GM19035 (cell line): ENCODE measurements around the gene GPANK1.

Experiments
- ATAC-seq: cut with Tn5 transposase; IDR thresholded peaks from one replicate; pipeline ENCODE4 v1.9.1; 2021; ENCODE audit not compliant: unreplicated experiment

Gene GPANK1

GRCh38 chr6:31621320-31621939 is 43.4 kb downstream of the GPANK1 start:
- ATAC-seq, result no peak

DNA sequence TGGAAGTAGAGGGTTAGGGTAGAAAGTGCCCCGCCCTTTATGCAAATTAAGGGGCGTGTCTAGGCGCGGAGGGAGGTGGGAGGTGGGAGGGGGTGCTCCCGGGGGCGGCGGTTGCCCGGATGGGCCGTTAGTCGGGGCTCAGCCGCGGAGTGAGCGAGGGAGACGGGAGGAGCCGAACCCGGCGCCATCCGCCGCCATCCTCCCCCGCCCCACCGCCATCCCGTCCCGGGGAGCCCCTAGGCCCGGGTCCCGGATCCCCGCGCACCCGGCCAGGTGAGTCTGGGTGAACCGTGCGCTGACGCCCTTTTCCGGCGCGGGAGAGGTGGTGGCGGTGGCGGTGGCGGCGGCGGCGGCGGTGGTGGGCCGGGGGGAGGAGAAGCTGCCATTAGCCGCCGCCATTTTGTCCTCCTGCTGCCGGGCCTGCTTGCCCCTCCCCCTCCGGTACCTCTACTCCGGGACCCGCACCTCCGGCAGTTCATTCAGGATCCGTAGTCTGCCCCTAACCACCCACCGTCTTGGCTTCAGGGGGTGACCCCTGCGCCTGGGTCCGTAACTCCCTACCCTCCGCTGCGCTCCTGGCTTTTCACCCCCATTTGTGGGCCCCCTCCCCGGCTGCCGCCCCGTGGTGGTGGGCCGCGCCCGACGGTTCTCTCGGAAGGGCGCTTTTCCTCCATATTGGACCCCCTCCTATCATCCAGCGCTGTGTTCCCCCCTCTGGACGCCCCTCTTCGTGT is 44.0 kb downstream of the GPANK1 start, which contains the start of gene PRRC2A:
Gene PRRC2A, plus strand, starts transcription at position 130 of the 734 bp plus-strand sequence. CDS start 2,075 bp downstream, outside the sequence.
- peak; percentile 41 for ATAC-seq

- ATAC-seq, result peak; percentile 80
Observed at GRCh38 chr6:31619805-31620585, 44.8 kb downstream of the GPANK1 start.

- ATAC-seq, result no peak
Observed at GRCh38 chr6:31617010-31617409, 47.8 kb downstream of the GPANK1 start.

DNA sequence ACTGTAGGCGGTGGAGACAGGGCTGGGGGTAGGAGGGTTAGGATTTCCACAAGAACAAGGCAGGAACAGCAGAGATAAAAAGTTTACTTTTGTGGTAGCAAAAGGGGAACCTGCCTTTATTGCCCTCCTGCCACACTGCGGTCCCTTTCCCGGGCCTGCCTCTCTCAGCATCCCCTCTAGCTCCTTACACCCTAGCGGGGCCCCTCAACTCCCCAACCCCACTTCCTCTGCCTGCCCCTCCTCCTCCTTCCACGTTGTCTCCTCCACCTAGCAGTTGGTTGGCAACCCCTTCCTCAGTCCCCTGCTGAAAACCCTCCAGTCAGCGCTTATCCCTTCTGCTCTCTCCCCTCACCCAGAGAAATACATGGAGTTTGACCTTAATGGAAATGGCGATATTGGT is 49.0 kb downstream of the GPANK1 start:
- no peak for ATAC-seq

DNA sequence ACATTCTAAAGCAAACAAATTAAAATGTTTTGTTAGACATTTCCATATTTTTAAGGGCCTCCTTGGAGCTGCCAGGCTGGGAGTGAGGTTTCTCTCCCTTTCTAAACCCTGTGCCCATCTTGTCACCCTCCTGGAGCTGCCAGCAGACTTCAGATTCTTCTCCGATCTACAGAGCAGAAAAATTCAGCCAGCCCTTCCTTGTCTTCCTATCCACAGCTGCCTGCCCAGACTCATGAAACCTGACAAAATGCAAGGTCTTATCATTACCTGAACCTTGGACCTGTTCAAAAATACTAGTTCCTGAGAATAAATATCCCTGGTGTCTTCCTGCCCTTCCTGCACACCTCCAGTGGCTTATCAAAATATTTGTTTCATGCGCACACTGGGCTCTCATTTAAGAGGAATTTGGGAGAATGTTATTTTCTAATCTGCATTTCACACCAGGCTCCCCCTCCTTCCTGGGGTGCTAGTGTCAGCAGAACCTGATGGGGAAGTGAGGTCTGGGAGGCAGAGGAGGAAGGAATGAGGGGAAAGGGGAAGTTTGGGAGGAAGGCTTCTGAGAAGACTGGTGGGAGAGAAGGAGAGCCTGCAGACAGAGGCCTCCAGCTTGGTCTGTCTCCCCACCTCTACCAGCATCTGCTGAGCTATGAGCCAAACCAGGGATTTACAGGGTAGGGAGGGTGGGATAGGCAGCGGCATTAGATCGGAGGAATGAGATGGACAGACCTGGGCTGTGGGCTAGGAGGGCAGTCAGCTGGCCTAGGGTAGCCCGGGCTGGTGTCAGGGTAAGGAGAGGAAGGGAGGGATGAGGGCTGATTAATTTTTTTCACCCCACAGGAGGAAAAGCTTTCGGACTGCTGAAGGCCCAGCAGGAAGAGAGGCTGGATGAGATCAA is 49.9 kb downstream of the GPANK1 start, which contains the start of gene AIF1:
Gene AIF1, plus strand, starts transcription at position 551 of the 895 bp plus-strand sequence. Its CDS starts 96 bp downstream, at position 647.
- ATAC-seq, result no peak

DNA sequence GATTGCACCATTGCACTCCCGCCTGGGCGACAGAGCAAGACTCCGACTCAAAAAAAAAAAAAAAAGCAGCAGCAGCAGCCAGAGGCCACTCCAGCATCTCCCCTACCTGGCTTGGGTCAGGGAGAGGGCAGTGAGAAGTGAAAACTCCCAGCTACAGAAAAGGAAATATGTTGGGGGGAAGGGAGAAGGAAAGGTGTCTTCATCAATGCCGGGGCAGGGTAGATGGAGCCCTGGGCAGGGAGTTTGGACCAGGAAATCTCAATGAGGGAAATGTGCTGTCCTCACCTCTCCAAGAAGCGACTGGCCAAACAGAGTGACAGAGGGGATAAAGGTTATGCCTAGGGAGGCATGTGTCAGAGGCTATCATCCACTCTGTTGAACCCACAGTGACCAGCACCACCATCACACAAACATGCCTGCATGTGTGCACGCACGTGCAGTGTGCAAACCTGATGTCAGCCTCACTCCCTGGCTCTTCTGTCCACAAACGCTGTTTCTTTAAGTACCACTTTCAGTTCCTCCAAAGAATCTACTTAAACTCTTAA is 50.6 kb downstream of the GPANK1 start:
- ATAC-seq, result no peak
